ENCODE data around the gene GSTA3. TPM values are rescaled to one million over a fixed set of nuclear protein-coding genes. Genes with fewer than 3 reads are reported as not detected.

Gene GSTA3
- total and polyA plus RNA-seq, 2 donors (not counting 3 experiments of a cell fraction or from before 2014, with no cell fraction given), result not detected

DNA sequence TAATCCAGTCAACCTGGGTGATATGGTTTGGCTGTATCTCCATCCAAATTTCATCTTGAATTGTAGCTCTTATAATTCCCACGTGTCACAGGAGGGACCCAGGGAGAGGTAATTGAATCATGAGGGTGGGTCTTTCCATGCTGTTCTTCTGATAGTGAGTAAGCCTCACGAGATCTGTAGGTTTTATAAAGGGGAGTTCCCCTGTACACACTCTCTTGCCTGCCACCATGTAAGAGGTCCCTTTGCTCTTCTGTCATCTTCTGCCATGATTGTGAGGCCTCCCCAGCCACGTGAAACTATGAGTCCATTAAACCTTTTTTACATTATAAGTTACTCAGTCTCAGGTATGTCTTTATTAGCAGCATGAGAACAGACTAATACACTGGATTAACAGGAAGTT lies 19.5 kb downstream of the GSTA3 start:
- Histone ChIP-seq H3K9me1 (replicated peaks; ENCODE audit: control insufficient read depth, extremely low read depth, insufficient read depth, low read length) (no peaks in the 10 kb centered on the region), H3K27me3 (ENCODE audit: control insufficient read depth in 2 of 2, insufficient read depth in 2 of 2, low read length in 2 of 2) (peaks cover 7 to 8% of the 10 kb centered on the region in 2 experiments), H2AFZ (ENCODE audit: low read depth, low read length) (no peak overlapping the region), H3K4me1 (ENCODE audit: control insufficient read depth, extremely low read depth, insufficient read depth, low read length) (no peaks in the 10 kb centered on the region), H3K9me3 (replicated peaks; ENCODE audit: control insufficient read depth, insufficient read depth, low read length) (no peaks in the 10 kb centered on the region), H3K9ac (replicated peaks; ENCODE audit: extremely low read depth, insufficient read depth, low read length) (no peak overlapping the region), H3K36me3 (ENCODE audit: control insufficient read depth in 2 of 2, extremely low read depth in 1 of 2, insufficient read depth in 2 of 2, low read length in 2 of 2) (no peaks in the 10 kb centered on the region), H3K4me2 (ENCODE audit: insufficient read depth, low read length) (no peak overlapping the region), H3K27ac (ENCODE audit: insufficient read depth, low read depth, low read length) (no peak overlapping the region), H3K4me3 (replicated peaks in 1 of 3; ENCODE audit: insufficient read depth in 1 of 3, low read depth in 1 of 3, low read length in 3 of 3) (no peak overlapping the region), H4K20me1 (replicated peaks; ENCODE audit: control insufficient read depth, extremely low read depth, insufficient read depth, low read length) (no peaks in the 10 kb centered on the region), H3K79me2 (ENCODE audit: control insufficient read depth, insufficient read depth, low read length) (no peaks in the 10 kb centered on the region)
- no peak for FAIRE-seq
- ChIA-PET POLR2A (no interaction called here), CTCF (interaction anchor here (0.9 kb wide), 1 partner anchor 103 kb away, joined by 3 read pairs; no protein-coding TSS in a partner anchor)
- dilution Hi-C loops (cut with MboI; ENCODE audit: extremely low pct_ligation_motif_present, low sequenced_read_pairs), result no loop called here
- intact Hi-C loops (cut with micrococcal nuclease), result no loop called here
- no peak for DNase-seq (ENCODE audit: low read depth, low spot score)
- no TSS peak for BruUV-seq (replicated peaks)
- TF ChIP-seq POLR2AphosphoS5 (IDR thresholded peaks at IDR 0.05; ENCODE audit: insufficient read depth, low read depth, low read length), result no peak
- TF ChIP-seq FOS (IDR thresholded peaks at IDR 0.05; ENCODE audit: borderline replicate concordance, insufficient read depth, low read length), result no peak
- TF ChIP-seq, protein P1, sequence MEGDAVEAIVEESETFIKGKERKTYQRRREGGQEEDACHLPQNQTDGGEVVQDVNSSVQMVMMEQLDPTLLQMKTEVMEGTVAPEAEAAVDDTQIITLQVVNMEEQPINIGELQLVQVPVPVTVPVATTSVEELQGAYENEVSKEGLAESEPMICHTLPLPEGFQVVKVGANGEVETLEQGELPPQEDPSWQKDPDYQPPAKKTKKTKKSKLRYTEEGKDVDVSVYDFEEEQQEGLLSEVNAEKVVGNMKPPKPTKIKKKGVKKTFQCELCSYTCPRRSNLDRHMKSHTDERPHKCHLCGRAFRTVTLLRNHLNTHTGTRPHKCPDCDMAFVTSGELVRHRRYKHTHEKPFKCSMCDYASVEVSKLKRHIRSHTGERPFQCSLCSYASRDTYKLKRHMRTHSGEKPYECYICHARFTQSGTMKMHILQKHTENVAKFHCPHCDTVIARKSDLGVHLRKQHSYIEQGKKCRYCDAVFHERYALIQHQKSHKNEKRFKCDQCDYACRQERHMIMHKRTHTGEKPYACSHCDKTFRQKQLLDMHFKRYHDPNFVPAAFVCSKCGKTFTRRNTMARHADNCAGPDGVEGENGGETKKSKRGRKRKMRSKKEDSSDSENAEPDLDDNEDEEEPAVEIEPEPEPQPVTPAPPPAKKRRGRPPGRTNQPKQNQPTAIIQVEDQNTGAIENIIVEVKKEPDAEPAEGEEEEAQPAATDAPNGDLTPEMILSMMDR (IDR thresholded peaks at IDR 0.05; ENCODE audit: extremely low read depth in 1 of 2, insufficient read depth in 1 of 2, low read depth in 1 of 2, low read length in 2 of 2), result no peak
- TF ChIP-seq, protein P2, sequence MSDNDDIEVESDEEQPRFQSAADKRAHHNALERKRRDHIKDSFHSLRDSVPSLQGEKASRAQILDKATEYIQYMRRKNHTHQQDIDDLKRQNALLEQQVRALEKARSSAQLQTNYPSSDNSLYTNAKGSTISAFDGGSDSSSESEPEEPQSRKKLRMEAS (IDR thresholded peaks at IDR 0.05; ENCODE audit: insufficient read depth, insufficient read length), result no peak
- no peak for TF ChIP-seq MYC (IDR thresholded peaks at IDR 0.05; ENCODE audit: low read depth, low read length)
- TF ChIP-seq JUN (IDR thresholded peaks at IDR 0.05; ENCODE audit: borderline replicate concordance, insufficient read depth, insufficient read length, low read depth), result no peak
- TF ChIP-seq POLR2A (IDR thresholded peaks at IDR 0.05; ENCODE audit: low read depth, low read length), result no peak
- no peak for TF ChIP-seq GATA2 (IDR thresholded peaks at IDR 0.05; ENCODE audit: insufficient read depth, insufficient read length, low read depth, low read length)
